ENCODE results near the gene ZNF330. TPM values are rescaled to one million over a fixed set of nuclear protein-coding genes. Genes with fewer than 3 reads are reported as not detected.

The ZNF330 gene
- total and polyA plus RNA-seq, 10 donors, result 23.4 to 45.0 (median 36.1) TPM

GRCh38 chr4:141283563-141283962, 62.9 kb downstream of the ZNF330 start:
- Histone ChIP-seq H3K9me3 (no peaks in the 10 kb centered on the region), H3K27ac (no peak overlapping the region), H3K27me3 (replicated peaks in 1 of 7) (no peaks in the 10 kb centered on the region), H3K36me3 (no peaks in the 10 kb centered on the region), H3K4me3 (no peak overlapping the region), H3K4me1 (no peaks in the 10 kb centered on the region)
- intact Hi-C loops (cut with DNase I; ENCODE audit: low total_unique reads), result no loop called here
- no peak for DNase-seq
- WGBS, 5 donors, result 79 to 93% (median 91%) methylated on average over 2 of the region's 2 CpGs
- no peak for TF ChIP-seq POLR2A (IDR thresholded peaks at IDR 0.05)
- TF ChIP-seq CTCF (IDR thresholded peaks at IDR 0.05 in 8 of 11, conservative IDR thresholded peaks at IDR 0.05 in 3 of 11), result no peak
- no peak for TF ChIP-seq POLR2AphosphoS5 (IDR thresholded peaks at IDR 0.05)

Other genes with a start within 250 kb of the ZNF330 start
- gene RNF150, start 87.4 kb upstream of the ZNF330 start, total RNA-seq, result 10 to 100 TPM; 15.6 to 42.1 (median 32.0) TPM
- 1 to 10 TPM; 1.2 to 1.9 (median 1.4) TPM for gene RNF150, start 87.4 kb upstream of the ZNF330 start, polyA plus RNA-seq

Data from spleen (tissue), 11 donors.